Measurements from ENCODE around the gene GDI1.

GDI1 gene

DNA sequence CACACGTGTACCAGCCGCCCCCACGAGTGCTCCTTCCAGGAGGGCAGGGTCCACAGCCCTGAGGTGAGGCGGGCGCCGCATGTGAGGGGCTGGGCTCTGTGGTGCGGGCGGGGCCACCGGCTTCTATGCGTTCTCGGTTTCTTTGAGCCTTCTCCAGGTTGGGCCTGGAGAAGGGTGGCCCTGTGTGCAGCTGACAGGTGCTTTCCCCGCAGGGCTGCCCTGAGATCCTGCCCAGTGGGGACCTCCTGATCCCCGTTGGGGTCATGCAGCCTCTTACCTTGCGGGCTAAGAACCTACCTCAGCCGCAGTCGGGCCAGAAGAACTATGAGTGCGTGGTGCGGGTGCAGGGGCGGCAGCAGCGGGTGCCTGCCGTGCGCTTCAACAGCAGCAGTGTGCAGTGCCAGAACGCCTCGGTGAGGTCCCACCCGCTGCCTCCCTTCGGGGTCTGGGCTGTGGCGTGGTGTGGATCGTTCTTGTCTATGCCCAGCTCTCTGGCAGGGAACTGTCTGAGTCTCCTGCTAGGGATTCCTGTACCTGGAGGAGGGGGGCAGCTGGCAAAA is 27.9 kb downstream of the GDI1 start:
- no peak for DNase-seq

DNA sequence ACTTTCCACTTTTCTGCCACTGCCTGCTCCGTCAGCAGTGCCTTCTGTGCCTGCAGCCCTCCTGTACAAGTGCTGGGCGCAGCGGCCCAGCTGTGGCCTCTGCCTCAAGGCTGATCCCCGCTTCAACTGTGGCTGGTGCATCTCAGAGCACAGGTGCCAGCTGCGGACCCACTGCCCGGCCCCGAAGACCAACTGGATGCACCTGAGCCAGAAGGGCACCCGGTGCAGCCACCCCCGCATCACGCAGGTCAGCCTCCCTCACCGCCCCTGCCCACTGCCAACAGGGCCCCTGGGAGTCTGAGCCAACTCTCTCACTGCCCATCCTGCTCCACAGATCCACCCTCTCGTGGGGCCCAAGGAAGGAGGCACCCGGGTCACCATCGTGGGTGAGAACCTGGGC is 28.6 kb downstream of the GDI1 start:
- DNase-seq: no peak

GRCh38 chrX:154466036-154466435 is 29.1 kb downstream of the GDI1 start:
- DNase-seq: no peak

DNA sequence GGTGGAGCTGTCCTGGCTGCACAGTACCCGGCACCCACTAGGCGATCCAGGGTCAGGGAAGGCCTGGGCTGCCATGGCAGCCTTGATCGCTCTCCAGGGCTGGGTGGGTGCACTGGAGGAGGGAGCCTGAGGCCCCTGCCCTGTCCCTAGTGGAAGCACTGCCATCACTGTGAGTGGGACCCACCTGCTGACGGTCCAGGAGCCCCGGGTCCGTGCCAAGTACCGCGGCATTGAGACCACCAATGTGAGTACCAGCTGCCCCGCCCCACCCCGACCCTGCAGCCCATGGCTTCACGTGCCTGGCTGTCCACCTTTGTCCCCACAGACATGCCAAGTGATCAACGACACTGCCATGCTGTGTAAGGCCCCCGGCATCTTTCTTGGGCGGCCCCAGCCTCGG is 30.0 kb downstream of the GDI1 start:
- DNase-seq: no peak

- DNase-seq: no peak
These were observed 30.6 kb downstream of the GDI1 start for GRCh38 chrX:154467556-154467955.

GRCh38 chrX:154468217-154468616 is 31.3 kb downstream of the GDI1 start:
- no peak for DNase-seq

GRCh38 chrX:154469114-154469513 is 32.2 kb downstream of the GDI1 start:
- DNase-seq: no peak

- DNase-seq: no peak
These were observed 32.9 kb downstream of the GDI1 start for GRCh38 chrX:154469880-154470279.

DNA sequence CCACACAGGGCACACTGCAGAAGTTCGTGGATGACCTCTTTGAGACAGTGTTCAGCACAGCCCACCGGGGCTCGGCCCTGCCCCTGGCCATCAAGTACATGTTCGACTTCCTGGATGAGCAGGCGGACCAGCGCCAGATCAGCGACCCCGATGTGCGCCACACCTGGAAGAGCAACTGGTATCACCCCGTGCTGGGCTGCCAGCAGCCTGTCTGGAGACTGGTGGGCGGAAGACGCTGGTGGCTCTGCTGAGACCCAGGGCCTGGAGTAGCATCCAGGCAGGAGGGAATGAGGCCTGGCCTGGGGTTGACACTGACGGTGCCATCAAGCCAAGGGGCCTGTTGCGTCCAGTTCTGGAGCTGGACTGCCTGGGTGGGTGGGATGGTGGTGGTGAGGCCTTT is 33.5 kb downstream of the GDI1 start:
- no peak for DNase-seq

DNA sequence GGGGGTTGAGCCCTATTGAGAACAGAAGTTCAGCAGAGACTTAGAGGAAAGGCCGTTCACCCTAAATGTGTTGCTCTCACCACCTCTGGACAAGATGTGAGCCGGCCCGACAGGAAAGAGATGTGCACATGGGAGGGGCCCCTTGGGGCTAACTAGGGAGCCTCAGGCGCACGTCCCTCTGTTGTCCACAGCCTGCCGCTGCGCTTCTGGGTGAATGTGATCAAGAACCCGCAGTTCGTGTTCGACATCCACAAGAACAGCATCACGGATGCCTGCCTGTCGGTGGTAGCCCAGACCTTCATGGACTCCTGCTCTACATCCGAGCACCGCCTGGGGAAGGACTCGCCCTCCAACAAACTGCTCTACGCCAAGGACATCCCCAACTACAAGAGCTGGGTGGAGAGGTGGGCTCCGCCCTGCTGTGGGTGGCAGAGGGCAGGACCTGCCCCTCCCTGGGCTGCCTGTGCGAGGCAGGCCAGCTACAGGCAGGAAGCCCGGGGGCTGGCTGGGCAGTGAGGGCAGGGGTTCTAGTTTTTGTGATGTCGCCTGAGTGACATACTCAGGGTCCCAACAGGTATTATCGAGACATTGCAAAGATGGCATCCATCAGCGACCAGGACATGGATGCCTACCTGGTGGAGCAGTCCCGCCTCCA is 34.1 kb downstream of the GDI1 start:
- DNase-seq: no peak

- DNase-seq: no peak
These were observed 35.1 kb downstream of the GDI1 start for GRCh38 chrX:154471839-154472684.

DNA sequence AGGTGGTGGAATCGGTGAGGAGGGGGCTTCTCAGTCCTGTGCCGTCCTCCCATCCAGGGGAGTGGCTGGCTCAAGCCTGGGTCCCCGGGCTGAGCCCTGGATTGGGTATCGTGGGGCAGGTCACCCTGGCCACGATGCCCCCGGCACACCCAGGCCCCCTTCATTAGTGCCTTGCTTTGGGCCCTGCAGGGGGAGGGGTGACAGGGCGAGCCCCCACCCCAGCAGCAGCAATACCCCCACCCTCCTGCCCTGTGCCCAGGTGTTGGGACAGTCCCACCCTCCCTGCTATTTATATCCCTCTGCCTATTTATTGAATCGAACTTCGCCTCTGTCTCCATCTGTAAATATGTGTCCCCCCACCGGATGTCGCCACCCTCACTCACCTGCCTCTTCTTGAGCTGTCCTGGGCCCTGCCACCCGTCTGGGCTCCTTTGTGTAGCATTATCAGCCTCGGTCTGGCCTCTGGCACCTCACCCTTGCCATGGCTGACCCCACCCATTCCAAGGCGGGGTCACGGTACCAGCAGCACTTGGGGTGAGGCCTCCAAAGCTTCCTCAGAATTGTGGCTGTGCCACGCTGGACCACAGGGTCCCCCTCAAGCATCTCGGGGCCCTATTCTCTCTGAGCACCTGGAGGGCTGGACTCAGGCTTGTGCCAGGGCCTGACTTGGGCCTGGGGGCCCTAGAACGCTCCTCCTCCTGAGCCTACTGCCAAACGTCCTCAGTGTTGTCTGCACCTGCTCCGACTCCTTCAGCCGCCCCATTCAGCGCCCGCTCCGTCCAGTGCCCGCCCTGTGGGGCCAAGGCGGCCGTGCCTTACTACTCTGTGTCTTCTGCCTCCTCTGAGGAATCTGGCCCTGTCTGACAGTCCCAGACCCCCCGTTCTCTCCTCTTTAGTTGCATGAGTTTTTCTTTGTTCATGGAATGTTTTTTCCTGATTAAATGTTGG is 36.0 kb downstream of the GDI1 start:
- DNase-seq: no peak

DNA sequence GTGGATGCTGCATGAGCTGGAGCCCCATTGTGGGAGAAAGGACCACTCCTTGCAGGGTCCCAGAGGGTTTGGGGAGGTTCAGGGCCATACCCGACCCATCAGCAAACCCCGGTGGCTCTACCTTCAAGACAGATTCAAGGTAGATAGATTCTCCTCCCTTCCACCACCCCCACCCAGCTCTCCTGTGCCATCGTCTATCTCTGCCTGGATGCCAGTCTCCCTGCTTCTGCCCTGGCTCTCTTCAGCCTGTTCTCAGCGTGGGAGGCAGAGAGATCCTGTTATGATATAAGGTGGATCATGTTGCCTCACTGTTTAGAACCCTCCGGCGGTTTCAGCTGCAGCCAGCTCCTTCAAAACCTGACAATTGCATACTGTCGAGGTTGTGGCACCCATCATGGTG is 36.7 kb downstream of the GDI1 start:
- no peak for DNase-seq

DNA sequence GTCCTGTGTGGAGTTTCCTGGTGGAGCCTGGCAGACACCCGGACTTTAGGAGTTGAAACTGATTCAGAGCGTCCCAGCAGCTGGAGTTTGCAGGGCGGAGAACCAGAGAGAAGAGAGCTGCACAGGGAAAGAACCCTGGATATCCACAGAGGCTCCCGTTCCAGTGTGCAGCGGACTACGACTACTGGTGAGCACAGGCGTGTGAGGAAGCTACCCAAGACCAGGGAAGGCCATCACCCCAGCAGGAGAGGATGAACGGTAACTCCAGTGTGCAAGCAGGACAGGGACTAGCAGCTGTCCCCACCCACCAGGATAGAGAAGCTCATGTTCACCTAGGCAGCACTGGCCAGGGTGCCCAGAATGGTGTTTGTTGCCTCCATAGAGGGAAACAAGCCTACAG is 39.9 kb downstream of the GDI1 start:
- DNase-seq: no peak

- no peak for DNase-seq
These were observed 41.0 kb downstream of the GDI1 start for GRCh38 chrX:154477891-154478477.

DNA sequence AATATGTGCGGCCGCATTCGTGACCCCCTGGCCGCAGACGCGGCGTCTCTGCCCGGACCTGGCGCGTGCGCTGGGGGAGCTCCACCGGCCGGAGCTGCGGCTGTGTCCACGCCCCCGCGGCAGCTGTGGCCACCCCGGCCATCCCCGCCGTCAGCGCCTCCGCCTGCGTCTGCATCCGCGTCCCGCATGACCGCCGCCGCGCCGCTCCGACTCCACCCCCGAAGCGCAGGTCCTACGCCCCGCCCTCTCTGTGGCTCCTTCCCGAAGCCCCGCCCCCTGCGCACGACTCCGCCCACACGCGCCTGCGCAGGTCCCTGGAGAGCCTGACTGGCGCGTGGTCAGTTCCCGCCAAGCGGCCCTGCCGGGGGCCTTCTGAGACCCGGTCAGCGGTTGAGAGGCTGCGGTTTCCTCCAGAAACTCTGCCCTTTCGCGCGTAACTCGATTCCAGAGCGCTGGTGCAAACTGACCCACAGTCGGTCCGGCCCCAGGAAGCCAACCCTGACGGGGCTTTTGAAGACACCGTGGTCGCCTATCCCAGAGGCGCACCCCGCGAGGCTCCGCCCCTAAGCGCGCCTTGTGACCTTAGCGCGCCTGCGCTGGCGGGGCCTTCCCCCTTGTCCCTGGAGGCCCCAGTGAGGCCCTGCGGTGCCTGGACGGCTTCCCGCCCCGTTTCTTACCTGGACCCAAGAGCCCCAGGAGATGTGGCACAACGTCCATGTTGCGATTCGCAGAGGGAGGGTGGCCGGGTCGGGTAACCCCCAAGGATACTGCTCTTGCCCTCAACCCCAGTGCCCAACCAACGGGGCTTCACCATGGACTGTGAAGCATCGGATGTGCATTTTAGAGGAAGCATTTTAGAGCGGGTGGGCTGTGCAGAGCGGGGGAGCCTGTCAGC is 42.0 kb downstream of the GDI1 start, which contains the start of gene LAGE3:
Gene LAGE3, minus strand, starts transcription at position 554 of the 895 bp plus-strand sequence. Its CDS starts 366 bp downstream, at position 188.
- peak; percentile 88 for DNase-seq

DNA sequence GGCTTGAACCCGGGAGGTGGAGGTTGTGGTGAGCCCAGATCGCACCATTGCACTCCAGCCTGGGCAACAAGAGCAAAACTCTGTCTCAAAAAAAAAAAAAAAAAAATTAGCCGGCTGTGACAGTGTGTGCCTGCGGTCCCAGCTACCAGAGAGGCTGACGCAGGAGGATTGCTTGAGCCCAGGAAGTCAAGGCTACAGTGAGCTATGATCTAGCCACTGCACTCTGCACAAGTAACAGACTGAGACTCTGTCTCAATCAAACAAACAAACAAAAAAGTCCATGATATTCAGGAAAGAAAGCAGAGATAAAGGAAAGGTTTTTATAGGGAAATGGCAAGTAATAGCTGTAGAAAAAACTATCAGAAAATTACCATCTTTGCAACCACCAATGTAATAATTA is 44.2 kb downstream of the GDI1 start:
- DNase-seq: no peak

DNA sequence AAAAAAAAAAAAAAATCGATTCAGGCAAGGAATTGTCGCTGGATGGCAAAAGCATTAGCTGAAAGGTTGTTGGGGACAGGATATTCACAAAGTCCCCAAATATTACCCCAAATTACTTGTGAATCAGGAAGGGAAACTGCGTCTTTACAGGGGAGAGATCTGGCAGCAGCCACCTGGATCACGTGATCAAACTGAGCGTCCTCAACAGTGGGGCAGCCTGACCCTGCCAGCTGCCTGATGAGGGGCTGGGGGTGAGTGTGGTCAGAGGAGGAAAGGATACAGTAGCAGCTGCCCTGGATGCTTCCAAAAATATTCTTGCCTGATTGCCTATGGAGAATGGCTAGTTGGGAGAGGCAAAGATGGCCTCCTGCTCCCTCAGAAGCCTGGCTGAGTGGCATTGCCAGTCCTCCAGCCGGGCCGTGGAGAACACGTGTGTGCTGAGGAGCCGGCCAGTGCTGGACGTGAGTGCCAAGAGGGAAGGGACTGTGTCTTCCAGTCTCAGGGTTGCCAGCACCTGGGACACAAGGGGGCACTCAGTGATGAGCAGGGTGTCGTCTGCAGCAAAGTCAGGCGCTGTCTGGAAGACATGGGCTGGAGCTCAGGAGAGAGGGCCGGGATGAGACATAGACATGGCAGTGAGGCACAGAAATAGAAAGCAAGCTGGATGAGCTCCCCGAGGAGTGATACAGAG is 45.1 kb downstream of the GDI1 start:
- DNase-seq: no peak

- DNase-seq: no peak
These were observed 45.8 kb downstream of the GDI1 start for GRCh38 chrX:154482786-154483185.

DNA sequence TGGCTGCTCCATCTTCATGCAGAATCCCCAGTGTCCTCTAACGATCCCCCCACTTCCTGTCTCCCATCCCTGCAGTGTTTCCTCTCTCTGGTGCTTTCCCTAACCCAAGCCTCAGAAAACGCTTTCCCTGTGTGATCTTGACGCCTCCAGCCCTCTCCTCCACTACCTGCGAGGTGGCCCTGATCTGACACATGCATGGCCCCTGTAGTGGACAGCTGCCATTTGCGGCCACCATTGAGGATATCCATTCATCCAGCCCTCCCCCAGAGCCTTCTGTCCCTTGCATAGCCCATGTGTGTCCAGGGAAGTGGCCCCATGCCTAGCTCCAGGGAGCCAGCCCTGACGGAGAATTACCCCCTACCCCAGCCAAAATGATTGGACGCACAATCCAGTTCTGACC is 46.4 kb downstream of the GDI1 start:
- no peak for DNase-seq
